PC-3 (cell line): ENCODE data around the gene KIAA1549. TPM values are rescaled to one million over a fixed set of nuclear protein-coding genes. Genes with fewer than 3 reads are reported as not detected.
A peak's percentile ranks its signal among the peaks of the same experiment; 100 is the strongest.

ENCODE experiments used
- ATAC-seq: fragments of 200-7000 bp; cut with Tn5 transposase; 2 replicates; pipeline ENCODE4 v1.9.1; 2020; ENCODE audit warnings: mild to moderate bottlenecking, moderate library complexity
- BruUV-seq: library from RNA; stranded (reverse); fragments of 400-500 nt; replicated peaks from 2 replicates; lab custom pipeline; 2021; lab: Mats Ljungman, UMichigan
- CTCF ChIA-PET: fragments of 300-600 bp; sonication (Branson Sonifier 250); formaldehyde crosslinking; loops from one replicate; lab custom pipeline; 2022; ENCODE audit warnings: antibody characterized with exemption; lab: Charles Lee
- POLR2A ChIA-PET: fragments of 300-600 bp; sonication (Branson Sonifier 250); formaldehyde crosslinking; loops from one replicate; lab custom pipeline; 2022; ENCODE audit warnings: antibody characterized with exemption; ENCODE audit not compliant: unreplicated experiment; lab: Charles Lee
- DNase-seq: peaks from one replicate; pipeline ENCODE4 v3.0.0-alpha.2; 2015
- H2AFZ ChIP-seq: fragments of 300-600 bp; sonication (generic); 2 replicates; pipeline ENCODE4 v1.6.0; 2016; ENCODE audit warnings: antibody characterized with exemption, low read length
- H3F3A ChIP-seq: fragments of 300-600 bp; sonication (generic); one replicate; pipeline ENCODE4 v1.6.0; 2017; ENCODE audit warnings: antibody characterized with exemption, low read length, control low read depth, mild to moderate bottlenecking; ENCODE audit not compliant: unreplicated experiment
- H3K27ac ChIP-seq: fragments of 300-600 bp; sonication (generic); 2 replicates; pipeline ENCODE4 v1.5.1; 2016; ENCODE audit warnings: mild to moderate bottlenecking, low read length
- H3K27me3 ChIP-seq: fragments of 300-600 bp; sonication (generic); 2 replicates; pipeline ENCODE4 v1.6.1; 2016; ENCODE audit warnings: low read length, mixed read lengths
- H3K36me3 ChIP-seq: fragments of 300-600 bp; sonication (generic); 2 replicates; pipeline ENCODE4 v1.6.1; 2016; ENCODE audit warnings: low read depth, mixed run types, low read length, mixed read lengths
- H3K4me1 ChIP-seq: fragments of 300-600 bp; sonication (generic); 2 replicates; pipeline ENCODE4 v1.5.1; 2016; ENCODE audit warnings: low read length; ENCODE audit not compliant: insufficient read depth
- H3K4me2 ChIP-seq: fragments of 300-600 bp; sonication (generic); 2 replicates; pipeline ENCODE4 v1.6.0; 2016; ENCODE audit warnings: low read length
- H3K4me3 ChIP-seq: fragments of 300-600 bp; sonication (generic); 2 replicates; pipeline ENCODE4 v1.5.1; 2016; ENCODE audit warnings: mild to moderate bottlenecking, low read length, mixed read lengths
- H3K79me2 ChIP-seq: fragments of 300-600 bp; sonication (generic); 2 replicates; pipeline ENCODE4 v1.6.1; 2017; ENCODE audit warnings: low read length, mixed read lengths
- H3K9ac ChIP-seq: fragments of 300-600 bp; sonication (generic); 2 replicates; pipeline ENCODE4 v1.6.0; 2016; ENCODE audit warnings: mild to moderate bottlenecking, low read length
- H3K9me2 ChIP-seq: fragments of 300-600 bp; sonication (generic); replicated peaks from 2 replicates; pipeline ENCODE4 v1.6.1; 2016; ENCODE audit warnings: mixed run types, low read length, mixed read lengths
- H3K9me3 ChIP-seq: fragments of 300-600 bp; sonication (generic); 2 replicates; pipeline ENCODE4 v1.6.1; 2016; ENCODE audit warnings: low read length, mixed read lengths
- H4K20me1 ChIP-seq: fragments of 300-600 bp; sonication (generic); 2 replicates; pipeline ENCODE4 v1.6.1; 2016; ENCODE audit warnings: low read length, mixed read lengths
- EZH2phosphoT487 ChIP-seq: fragments of 300-600 bp; sonication (generic); IDR thresholded peaks from 2 replicates; pipeline ENCODE4 v1.6.1; 2018; ENCODE audit warnings: mild to moderate bottlenecking, antibody characterized with exemption, low read length, borderline replicate concordance
- intact Hi-C: fragments of 100-400 bp; cut with micrococcal nuclease; formaldehyde crosslinking; loops from 2 replicates; pipeline ENCODE4 v1.9.0; 2023
- total RNA-seq: library from RNA; depleted of rRNA; stranded (reverse); fragments of >200 nt; gene quantifications from 2 replicates; pipeline ENCODE4 v1.2.3, GENCODE V29; 2014
- TF ChIP-seq, protein P1 (sequence below): fragments of 300-600 bp; sonication (generic); conservative IDR thresholded peaks from 2 replicates; pipeline ENCODE4 v1.5.1; 2017; ENCODE audit warnings: antibody characterized with exemption, low read depth, mild to moderate bottlenecking, low read length

Gene KIAA1549
- total RNA-seq, 1 experiment from 2014 or later: 8.2 TPM

DNA sequence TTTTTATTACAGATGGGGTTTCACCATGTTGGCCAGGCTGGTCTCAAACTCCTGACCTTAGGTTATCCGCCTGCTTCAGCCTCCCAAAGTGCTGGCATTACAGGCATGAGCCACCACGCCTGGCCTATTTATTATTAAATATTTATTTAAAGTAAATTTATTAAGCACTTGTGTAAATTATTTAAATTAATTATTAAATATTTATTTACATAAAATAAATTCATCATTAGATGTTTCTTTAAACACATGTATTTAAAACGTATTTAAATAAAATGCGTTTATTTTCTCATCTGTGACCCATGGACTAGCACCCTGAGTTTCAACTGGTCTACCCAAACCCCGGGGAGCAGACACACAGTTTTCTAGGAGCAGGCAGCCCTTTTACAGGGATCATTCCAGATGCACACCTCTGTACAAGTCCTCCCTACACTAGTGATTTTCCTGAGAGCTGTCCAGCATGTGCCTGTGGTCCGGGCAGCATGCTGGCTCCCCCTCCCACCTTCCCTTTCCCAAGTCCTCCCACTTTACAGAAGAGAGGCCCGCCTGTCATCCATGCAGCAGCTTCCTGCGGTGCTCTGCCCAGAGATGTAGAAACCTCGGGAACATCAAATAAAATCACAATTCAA lies 94.0 kb downstream of the KIAA1549 start:
- Histone ChIP-seq H3K4me3 (no peak overlapping the region), H3K4me1 (peaks cover 39% of the 10 kb centered on the region), H3K79me2 (peaks cover 11% of the 10 kb centered on the region), H3K36me3 (no peaks in the 10 kb centered on the region; the same call in 1 of the 2 replicates), H3K9ac (no peak overlapping the region), H3F3A (peaks cover 12% of the 10 kb centered on the region), H3K27me3 (no peaks in the 10 kb centered on the region), H3K4me2 (no peak overlapping the region), H3K27ac (peak overlapping the region; percentile 23), H4K20me1 (no peaks in the 10 kb centered on the region), H3K9me2 (no peaks in the 10 kb centered on the region), H3K9me3 (no peaks in the 10 kb centered on the region), H2AFZ (no peak overlapping the region)
- ChIA-PET POLR2A (interaction anchor here (0.6 to 1.0 kb wide), 5 partner anchors 13 to 94 kb away, joined by 3 to 10 read pairs (median 3); no protein-coding TSS in a partner anchor), CTCF (interaction anchor here (0.6 to 1.2 kb wide), 14 partner anchors 9 to 188 kb away, joined by 3 to 16 read pairs (median 6); partner anchors contain the start of gene KIAA1549)
- TF ChIP-seq EZH2phosphoT487: no peak
- TF ChIP-seq, protein P1, sequence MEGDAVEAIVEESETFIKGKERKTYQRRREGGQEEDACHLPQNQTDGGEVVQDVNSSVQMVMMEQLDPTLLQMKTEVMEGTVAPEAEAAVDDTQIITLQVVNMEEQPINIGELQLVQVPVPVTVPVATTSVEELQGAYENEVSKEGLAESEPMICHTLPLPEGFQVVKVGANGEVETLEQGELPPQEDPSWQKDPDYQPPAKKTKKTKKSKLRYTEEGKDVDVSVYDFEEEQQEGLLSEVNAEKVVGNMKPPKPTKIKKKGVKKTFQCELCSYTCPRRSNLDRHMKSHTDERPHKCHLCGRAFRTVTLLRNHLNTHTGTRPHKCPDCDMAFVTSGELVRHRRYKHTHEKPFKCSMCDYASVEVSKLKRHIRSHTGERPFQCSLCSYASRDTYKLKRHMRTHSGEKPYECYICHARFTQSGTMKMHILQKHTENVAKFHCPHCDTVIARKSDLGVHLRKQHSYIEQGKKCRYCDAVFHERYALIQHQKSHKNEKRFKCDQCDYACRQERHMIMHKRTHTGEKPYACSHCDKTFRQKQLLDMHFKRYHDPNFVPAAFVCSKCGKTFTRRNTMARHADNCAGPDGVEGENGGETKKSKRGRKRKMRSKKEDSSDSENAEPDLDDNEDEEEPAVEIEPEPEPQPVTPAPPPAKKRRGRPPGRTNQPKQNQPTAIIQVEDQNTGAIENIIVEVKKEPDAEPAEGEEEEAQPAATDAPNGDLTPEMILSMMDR: no peak
- ATAC-seq: no peak
- BruUV-seq: no TSS peak
- intact Hi-C loops: loop anchor here (2.0 kb wide), 1 partner anchor 188 kb away; no protein-coding TSS in a partner anchor
- DNase-seq: no peak

DNA sequence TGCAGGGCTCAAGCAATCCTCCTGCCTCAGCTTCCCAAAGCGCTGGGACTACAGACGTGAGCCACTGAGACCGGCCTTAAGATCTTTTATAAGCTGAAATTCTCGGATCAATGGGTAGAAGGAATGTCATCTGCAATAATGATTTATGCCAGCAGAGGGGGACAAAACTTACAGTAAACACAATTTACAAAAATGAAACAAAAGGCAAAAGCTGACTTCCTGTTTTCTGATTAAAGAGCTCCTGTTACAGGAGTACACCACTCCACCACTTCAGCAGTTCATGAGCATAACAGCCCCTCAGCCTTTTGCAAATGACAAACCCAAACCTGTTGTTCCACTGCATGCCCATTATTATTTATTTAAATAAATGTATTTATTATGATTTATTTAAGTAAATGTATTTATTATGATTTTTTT lies 94.7 kb downstream of the KIAA1549 start:
- no peak overlapping the region for H3K4me3 ChIP-seq
- no peak for TF ChIP-seq EZH2phosphoT487
- TF ChIP-seq, protein P1: peak; percentile 69
- peak overlapping the region; percentile 46; the same call in 1 of the 2 replicates for H3K9ac ChIP-seq
- no peaks in the 10 kb centered on the region for H3K27me3 ChIP-seq
- no peaks in the 10 kb centered on the region for H4K20me1 ChIP-seq
- no peak overlapping the region for H2AFZ ChIP-seq
- peak overlapping the region; percentile 43 for H3K27ac ChIP-seq
- peaks cover 11% of the 10 kb centered on the region for H3F3A ChIP-seq
- BruUV-seq: no TSS peak
- DNase-seq (peak; percentile 88), ATAC-seq (peak; percentile 2; the same call in 1 of the 2 replicates)
- no peaks in the 10 kb centered on the region for H3K9me3 ChIP-seq
- no peak overlapping the region for H3K4me2 ChIP-seq
- H3K9me2 ChIP-seq: no peaks in the 10 kb centered on the region
- H3K79me2 ChIP-seq: peaks cover 11% of the 10 kb centered on the region
- POLR2A ChIA-PET: interaction anchor here (0.6 to 1.0 kb wide), 5 partner anchors 14 to 95 kb away, joined by 3 to 10 read pairs (median 3); no protein-coding TSS in a partner anchor
- CTCF ChIA-PET: interaction anchor here (0.6 to 1.2 kb wide), 14 partner anchors 9 to 189 kb away, joined by 3 to 16 read pairs (median 6); partner anchors contain the start of gene KIAA1549
- peaks cover 3% of the 10 kb centered on the region; the same call in 1 of the 2 replicates for H3K36me3 ChIP-seq
- intact Hi-C loops: loop anchor here (2.0 kb wide), 1 partner anchor 188 kb away; no protein-coding TSS in a partner anchor
- H3K4me1 ChIP-seq: peaks cover 33% of the 10 kb centered on the region
